HG02885 (cell line): ENCODE data around the gene NDC1.
"Not testable (repeated sequence)": the region's sequence is repeated elsewhere in the genome, so short reads cannot be mapped to it uniquely, and the experiment has no call there.

ENCODE experiments used
- ATAC-seq: cut with Tn5 transposase; IDR thresholded peaks from one replicate; pipeline ENCODE4 v1.9.1; 2021; ENCODE audit warnings: mild to moderate bottlenecking; ENCODE audit not compliant: unreplicated experiment, poor library complexity

The NDC1 gene

GRCh38 chr1:53833393-53833792 lies 4.7 kb downstream of the NDC1 start:
- ATAC-seq, result no peak

- no peak for ATAC-seq
These were observed 11.7 kb downstream of the NDC1 start for GRCh38 chr1:53826367-53826766.

GRCh38 chr1:53825306-53825705 lies 12.8 kb downstream of the NDC1 start:
- ATAC-seq, result no peak

GRCh38 chr1:53822931-53823330 lies 15.2 kb downstream of the NDC1 start:
- no peak for ATAC-seq

- ATAC-seq, result no peak
These were observed 16.7 kb downstream of the NDC1 start for GRCh38 chr1:53821380-53821779.

- no peak for ATAC-seq
These were observed 18.7 kb downstream of the NDC1 start for GRCh38 chr1:53819387-53819786.

GRCh38 chr1:53816584-53816983 lies 21.5 kb downstream of the NDC1 start:
- not testable (repeated sequence) for ATAC-seq

- ATAC-seq, result not testable (repeated sequence)
These were observed 22.6 kb downstream of the NDC1 start for GRCh38 chr1:53815484-53815883.

- no peak for ATAC-seq
These were observed 26.7 kb downstream of the NDC1 start for GRCh38 chr1:53811414-53811851.

GRCh38 chr1:53810497-53810896 lies 27.6 kb downstream of the NDC1 start:
- no peak for ATAC-seq

GRCh38 chr1:53810007-53810406 lies 28.1 kb downstream of the NDC1 start:
- ATAC-seq, result no peak

GRCh38 chr1:53807916-53808315 lies 30.2 kb downstream of the NDC1 start:
- ATAC-seq, result no peak

GRCh38 chr1:53804791-53805505 lies 33.1 kb downstream of the NDC1 start:
- ATAC-seq, result no peak

- no peak for ATAC-seq
These were observed 33.9 kb downstream of the NDC1 start for GRCh38 chr1:53804181-53804580.

- no peak for ATAC-seq
These were observed 37.5 kb downstream of the NDC1 start for GRCh38 chr1:53800621-53801020.

- no peak for ATAC-seq
These were observed 39.0 kb downstream of the NDC1 start for GRCh38 chr1:53799141-53799540.

GRCh38 chr1:53792806-53793205 lies 45.3 kb downstream of the NDC1 start:
- ATAC-seq, result no peak

- ATAC-seq, result no peak
These were observed 50.4 kb downstream of the NDC1 start for GRCh38 chr1:53787655-53788054.

GRCh38 chr1:53783056-53783455 lies 55.0 kb downstream of the NDC1 start:
- no peak for ATAC-seq

GRCh38 chr1:53781654-53782053 lies 56.4 kb downstream of the NDC1 start:
- ATAC-seq, result no peak

GRCh38 chr1:53777272-53777671 lies 60.8 kb downstream of the NDC1 start:
- ATAC-seq, result no peak

GRCh38 chr1:53771648-53772047 lies 66.4 kb downstream of the NDC1 start:
- ATAC-seq, result no peak
